DMS53 treated with DMSO at 0.1 percent for 48 hours (cell line): ENCODE measurements around the gene SMYD2.

ENCODE experiments used
- DNase-seq: peaks from one replicate; lab custom pipeline; 2025; ENCODE audit not compliant: unreplicated experiment; lab: John Stamatoyannopoulos, UW

SMYD2 gene

GRCh38 chr1:214384373-214385079 lies 103.6 kb downstream of the SMYD2 start:
- DNase-seq, result no peak

GRCh38 chr1:214385428-214385827 lies 104.5 kb downstream of the SMYD2 start:
- DNase-seq, result no peak

- DNase-seq, result no peak
These were observed 105.4 kb downstream of the SMYD2 start for GRCh38 chr1:214386333-214386732.
